NCI-H2081 (cell line): Measurements from ENCODE around the gene NEDD8.
A peak's percentile ranks its signal among the peaks of the same experiment; 100 is the strongest.
"Not testable (repeated sequence)": the region's sequence is repeated elsewhere in the genome, so short reads cannot be mapped to it uniquely, and the experiment has no call there.

Source experiments
- DNase-seq, 2 experiments: peaks; one replicate each; lab custom pipeline; 2025; lab: John Stamatoyannopoulos, UW

The NEDD8 gene

DNA sequence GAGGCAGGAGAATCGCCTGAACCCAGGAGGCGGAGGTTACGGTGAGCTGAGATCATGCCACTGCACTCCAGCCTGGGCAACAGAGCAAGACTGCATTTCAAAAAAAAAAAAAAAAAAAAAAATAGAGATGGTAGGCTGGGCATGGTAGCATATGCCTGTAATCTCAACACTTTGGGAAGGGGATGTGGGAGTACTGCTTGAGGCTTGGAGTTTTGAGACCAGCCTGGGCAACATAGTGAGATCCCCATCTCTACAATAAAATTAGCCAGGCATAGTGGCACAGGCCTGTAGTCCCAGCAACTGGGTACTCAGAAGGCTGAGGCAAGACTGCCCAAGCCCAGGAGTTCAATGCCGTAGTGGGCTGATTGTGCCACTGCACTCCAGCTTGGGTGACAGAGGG is 9.2 kb downstream of the NEDD8 start:
- not testable (repeated sequence) for DNase-seq

DNA sequence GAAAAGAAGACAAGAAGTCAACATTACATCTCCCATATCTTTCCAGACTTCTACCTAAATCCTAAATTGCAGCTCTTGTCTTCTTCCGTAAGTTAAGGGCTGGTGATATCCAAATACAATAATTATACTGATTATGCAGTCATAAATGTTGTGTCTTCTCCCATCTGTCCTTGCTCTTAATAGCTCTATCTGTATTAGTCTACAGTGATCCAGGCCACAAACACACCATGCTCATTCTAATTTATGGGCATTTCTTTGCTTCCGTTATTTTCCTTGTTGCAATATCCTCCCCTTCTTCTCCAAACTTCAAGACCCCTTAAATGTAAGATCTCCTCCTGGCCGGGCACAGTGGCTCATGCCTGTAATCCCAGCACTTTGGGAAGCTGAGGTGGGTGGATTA is 12.6 kb downstream of the NEDD8 start:
- no peak for DNase-seq

DNA sequence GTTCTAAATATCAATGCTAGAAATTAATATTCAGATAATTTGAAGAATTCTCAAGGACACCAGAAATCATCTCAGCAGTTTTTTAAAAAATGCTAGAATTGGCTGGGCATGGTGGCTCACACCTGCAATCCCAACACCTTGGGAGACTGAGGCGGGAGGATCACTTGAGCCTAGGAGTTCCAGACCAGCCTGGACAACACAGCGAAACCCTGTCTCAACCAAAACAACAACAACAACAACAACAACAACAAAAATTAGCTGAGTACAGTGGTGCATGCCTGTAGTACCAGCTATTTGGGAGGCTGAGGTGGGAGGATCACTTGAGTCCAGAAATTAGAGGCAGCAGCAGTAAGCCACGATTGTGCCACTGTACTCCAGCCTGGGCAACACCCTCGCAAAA is 13.1 kb downstream of the NEDD8 start:
- no peak for DNase-seq

DNA sequence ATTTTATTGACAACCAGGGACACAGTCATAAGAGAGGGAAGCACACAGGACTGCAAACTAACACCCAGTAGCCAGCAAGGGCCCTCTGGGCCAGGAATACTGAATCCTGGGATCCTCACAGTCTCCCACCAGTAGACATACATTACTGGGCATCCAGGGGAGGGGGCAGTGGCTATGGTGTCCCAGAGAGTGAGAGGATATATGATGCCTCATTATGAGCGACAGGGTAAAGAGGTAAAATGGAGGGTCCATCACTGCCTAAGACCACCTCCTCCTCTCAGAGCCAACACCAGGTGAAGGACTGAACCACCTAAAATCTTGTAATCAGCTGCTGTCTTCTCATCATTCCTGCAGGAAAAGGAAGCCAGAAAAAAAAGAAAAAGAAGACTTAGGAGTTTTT is 15.3 kb downstream of the NEDD8 start:
- not testable (repeated sequence) for DNase-seq

DNA sequence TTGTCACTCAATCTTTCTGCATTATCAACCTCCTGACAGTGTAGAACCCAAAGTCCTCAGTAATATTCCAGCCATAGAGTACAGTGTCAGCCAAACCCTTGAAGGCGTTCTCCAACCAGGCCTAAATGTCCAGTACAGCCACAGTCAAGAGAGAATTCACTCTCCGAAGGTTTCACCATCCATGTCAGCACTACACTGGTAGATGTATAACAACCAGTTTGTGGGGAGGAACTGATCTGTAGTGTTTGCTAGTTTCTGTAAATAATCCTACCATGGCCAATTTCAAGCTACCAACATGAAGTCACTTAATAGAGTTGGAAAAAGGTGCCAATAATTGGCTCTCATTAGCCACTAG is 15.8 kb downstream of the NEDD8 start:
- no peak for DNase-seq

DNA sequence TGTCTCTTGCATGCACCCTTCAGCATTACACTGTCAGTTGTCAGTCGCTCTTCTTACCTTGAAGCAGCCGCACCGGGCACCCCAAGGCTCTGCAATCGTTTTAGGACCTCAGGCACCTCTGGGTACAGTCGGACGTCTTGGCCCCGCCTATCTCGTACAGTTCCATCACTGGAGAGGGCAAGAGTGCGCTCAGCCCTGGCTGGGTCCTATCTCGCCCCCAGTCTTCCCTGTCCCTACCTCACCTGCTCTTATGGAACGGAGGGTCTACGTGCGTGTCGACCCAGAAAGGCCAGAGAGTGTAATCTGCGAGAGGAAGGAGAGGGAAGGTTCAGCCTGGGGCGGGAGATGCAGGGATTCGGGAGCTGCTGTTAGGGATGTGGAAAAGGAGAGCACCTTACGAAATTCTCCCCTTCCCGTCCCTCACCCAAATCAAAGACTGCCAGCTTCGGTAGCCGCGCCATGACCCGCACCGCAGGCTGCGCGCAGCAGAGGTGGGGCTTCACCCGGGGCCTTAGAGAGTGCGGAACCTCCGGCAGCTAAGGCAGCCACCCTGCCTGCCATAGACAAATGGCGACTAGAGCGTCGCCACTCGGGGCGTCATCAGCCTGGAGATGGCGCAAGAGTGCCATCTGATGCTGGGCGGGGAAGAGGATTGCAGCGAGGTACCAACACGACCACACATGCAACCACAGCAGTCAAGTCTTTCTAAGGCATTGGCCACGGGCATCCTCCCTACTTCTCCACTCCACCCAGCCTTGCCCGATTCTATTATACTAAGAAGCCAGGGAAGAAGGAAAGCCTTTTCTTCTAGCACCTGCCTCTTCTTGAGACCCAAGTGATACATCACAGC is 16.4 kb downstream of the NEDD8 start, which contains the start of gene MDP1:
TSS of gene MDP1 (minus strand) at position 572 of the 850 bp plus-strand sequence. CDS start at position 461, 111 bp downstream.
- peak; percentile 76 to 89 for DNase-seq

DNA sequence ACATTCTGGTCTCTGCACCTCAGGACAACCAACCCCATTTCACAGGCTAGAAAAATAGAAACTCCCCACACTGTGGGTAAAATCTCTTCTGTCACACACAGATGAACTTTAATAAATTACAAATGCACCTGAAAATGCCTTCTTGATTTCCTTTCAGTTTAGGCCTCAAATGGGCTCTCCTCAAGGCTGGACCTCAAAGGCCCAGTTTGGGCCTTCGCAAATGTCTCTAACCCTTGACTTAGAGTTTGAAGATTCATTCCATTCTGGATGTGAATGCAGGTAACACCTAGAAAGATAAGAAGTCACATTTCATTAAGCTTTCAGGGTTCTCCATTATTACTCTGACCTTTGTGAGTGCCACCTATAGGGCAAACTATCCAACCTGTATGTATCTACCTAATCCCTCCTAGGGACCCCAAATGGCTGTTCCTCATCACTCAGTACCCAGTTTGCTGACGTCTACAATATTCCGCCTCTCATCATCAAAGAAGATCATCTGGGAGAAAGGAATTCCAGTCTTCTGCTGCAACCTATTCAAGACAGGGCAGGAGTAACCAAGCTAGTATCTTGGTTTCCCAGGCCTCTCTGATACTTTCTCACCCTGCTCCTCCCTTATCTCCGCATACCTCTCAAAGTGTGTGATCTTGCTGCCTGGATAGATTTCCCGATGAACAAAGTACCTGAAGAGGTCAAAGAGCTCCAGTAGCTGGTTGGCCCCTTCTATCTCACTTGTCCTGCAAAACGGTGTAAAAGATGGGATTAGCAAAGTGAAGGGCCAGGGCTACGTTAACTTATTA is 18.1 kb downstream of the NEDD8 start:
- no peak for DNase-seq

DNA sequence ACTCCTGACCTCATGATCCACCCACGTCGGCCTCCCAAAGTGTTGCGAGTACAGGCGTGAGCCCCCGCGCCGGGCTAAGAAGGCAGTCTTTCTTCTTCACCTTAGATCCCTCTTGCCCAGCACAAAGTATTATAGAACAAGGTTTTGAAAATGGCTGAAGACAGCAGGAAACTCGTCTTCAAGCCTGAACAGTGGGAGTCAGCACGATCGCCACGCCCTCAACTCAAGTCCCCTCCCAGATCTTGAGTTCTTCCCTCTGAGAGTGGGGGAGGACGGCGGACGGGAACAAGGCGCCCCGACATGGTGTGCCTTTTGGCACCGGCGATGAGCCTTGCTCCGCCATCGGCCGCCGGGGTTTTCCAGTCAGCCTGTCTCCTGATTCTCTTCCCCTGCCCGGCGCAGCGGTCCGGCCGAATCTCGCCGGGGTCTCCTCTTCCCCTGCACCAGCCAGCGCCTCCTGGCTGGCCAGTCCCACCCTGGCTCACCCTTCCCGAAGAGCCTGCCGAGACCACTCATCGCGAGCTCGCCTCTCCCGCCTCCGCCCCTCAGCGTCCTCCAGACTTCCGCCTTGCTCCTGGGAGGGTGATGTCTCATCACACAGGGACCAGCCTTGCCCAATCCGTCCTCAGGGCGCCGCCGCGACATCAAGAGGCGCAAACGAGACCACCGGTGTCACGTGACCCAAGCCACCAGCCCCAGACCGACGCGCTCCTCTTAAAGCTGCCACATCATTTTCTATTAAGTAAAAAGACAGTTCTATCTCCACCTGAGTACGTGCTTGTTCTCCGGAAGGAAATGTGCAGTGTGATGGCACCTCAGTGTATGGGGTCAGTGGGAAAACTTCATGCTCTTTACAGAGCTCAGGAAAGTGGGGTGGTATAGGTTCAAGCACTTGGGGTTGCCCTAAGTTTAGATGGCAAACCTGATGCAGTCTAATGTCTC is 19.0 kb downstream of the NEDD8 start, which contains the start of gene CHMP4A:
TSS of gene CHMP4A (minus strand) at position 565 of the 942 bp plus-strand sequence. CDS start at position 516, 49 bp downstream.
- peak; percentile 93 to 96 for DNase-seq

DNA sequence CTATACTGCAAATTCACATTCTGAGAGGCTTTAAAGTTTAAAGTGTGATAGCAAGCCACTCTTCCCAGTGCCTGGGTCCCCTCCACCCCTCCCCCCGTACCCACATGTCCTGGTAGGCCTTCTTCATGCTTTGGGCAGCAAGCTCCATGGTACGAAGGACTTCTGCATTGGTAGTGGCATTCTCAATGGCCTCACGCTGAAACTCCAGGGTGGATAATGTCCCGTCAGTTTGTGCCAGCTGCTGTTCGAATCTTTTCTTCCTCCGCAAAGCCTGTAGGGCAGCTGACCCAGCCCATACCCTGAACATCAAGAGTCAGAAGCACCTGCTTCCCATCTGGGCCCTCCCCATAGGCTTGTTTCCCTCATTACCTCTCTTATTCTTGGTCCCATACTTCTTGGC is 20.9 kb downstream of the NEDD8 start:
- DNase-seq, result no peak

DNA sequence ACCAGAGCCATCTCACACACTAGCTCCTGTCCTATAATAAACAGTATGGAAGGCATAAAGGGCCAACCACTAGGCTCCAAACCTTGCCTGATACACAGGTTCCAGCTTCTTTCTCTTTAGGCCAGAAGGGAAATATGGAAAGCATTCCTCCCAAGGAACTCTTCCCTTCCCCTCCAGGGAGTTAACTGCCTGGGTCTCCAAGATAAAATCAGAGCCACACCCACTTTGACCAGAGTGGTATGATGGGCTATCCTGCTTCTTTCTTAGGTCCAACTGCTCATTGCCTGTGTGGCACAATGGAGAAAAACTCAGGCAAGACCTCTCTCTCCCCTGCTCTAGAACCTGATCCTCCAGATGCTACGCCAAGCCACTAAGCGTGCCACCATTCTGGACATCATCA is 24.5 kb downstream of the NEDD8 start:
- no peak for DNase-seq

DNA sequence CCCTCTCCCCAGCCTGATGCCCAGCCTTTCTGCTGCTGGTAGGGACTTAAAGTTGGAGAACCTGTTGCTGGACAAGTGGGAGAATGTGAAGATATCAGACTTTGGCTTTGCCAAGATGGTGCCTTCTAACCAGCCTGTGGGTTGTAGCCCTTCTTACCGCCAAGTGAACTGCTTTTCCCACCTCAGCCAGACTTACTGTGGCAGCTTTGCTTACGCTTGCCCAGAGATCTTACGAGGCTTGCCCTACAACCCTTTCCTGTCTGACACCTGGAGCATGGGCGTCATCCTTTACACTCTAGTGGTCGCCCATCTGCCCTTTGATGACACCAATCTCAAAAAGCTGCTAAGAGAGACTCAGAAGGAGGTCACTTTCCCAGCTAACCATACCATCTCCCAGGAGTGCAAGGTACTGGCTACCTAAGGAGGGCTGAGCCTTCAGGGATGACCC is 25.0 kb downstream of the NEDD8 start:
- DNase-seq, result no peak

DNA sequence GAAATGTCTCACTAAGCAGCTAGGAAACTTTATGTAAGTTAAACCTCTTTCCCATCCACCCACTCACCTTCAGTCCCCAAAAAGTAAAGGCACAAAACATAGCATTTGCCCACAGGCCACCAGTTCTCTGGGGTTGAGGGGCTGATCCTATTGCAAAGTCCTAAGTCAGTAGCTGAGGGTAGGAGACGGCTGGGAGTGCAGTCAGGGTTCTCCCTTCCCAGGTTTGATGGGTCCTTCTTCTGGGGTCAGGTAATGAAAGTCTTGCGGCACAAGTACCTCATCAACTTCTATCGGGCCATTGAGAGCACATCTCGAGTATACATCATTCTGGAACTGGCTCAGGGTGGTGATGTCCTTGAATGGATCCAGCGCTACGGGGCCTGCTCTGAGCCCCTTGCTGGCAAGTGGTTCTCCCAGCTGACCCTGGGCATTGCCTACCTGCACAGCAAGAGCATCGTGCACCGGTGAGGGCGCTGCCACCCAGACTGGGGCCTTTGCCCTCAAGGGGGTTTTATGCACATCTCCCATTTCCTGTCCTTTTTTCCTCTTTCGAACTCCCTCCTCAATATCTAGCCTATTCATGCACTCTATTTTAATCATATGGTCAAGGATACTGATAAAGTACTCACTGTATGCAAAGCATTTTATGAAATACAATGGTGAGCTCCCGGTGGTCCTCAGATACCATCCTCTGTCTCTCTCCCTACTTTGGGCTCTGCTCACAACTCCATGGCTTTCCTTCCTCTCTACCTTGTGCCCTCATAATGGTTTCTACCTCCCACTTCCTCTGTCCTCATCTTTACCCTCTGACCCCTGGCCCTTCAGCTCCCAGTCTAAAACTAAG is 25.7 kb downstream of the NEDD8 start:
- DNase-seq, result no peak

DNA sequence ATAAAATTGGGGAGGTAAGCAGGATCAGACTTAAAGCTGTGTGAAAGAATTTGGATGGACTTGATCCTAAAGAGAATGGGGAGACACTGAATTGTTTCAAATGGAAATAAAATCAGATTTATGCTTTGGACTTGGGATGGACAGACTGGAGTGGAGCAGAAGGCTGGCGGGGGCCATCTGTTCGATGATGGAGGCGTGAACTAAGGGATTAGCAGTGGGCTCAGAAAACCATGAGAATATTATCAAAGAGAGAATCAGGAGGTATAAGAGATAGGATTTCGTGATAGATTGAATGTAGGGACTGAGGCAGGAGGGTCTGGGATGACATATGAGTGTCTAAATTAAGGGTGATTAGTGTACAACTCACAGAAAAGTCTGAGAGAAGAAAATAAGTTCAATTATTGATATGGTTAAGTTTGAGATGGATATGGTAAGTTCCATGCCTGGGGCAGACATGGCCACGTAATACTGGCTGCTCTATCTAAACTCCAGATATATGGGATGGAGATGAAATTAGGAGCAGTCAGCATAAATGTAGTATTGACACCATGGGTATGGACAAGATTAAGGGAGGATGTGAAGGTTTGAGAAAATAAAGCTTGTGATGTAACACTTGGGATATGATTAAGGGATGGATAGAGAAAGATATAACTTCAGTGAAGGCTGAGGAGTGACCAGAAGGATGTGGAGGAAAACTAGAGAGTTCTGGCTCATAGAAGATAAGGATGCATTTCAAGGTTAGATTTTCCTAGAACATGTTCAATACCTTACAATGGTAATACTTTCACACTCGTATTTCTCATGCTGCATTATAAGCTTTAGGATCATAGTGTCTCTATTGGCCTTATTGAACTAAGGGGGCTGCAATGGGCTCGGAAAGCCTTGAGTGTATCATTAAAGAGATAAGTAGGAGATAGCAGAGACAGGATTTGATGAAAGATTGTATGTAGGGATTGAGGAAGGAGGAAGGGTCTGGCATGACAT is 27.7 kb downstream of the NEDD8 start:
- DNase-seq, result no peak

DNA sequence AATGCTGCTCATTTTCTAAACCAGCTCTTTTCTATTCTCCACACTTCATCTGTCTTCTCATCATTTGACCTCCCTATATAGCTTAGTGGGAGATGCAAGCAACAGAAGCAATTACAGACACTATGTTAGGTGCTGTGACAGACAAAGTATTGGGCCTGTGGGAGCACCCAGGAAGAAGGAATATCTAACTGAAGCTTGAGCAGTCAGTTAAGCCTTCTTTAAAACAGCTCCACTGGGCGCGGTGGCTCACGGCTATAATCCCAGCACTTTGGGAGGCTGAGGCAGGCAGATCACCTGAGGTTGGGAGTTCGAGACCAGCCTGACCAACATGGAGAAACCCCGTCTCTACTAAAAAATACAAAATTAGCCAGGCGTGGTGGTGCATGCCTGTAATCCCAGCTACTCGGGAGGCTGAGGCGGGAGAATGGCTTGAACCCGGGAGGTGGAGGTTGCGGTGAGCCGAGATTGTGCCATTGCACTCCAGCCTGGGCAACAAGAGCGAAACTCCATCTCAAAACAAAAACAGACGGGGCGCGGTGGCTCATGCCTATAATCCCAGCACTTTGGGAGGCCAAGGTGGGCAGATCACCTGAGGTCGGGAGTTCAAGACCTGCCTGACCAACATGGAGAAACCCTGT is 28.8 kb downstream of the NEDD8 start:
- not testable (repeated sequence) for DNase-seq

DNA sequence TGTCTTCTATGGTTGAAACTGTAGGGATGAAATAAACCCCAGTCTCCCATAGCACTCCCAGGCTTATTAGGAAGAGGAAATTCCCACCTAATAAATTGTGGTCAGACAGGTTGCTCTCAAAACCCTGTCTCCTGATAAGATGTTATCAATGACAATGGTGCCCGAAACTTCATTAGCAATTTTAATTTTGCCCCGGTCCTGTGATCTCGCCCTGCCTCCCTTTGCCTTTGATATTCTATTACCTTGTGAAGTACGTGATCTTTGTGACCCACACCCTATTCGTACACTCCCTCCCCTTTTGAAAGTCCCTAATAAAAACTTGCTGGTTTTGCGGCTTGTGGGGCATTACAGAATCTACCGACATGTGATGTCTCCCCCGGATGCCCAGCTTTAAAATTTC is 29.6 kb downstream of the NEDD8 start:
- not testable (repeated sequence) for DNase-seq

DNA sequence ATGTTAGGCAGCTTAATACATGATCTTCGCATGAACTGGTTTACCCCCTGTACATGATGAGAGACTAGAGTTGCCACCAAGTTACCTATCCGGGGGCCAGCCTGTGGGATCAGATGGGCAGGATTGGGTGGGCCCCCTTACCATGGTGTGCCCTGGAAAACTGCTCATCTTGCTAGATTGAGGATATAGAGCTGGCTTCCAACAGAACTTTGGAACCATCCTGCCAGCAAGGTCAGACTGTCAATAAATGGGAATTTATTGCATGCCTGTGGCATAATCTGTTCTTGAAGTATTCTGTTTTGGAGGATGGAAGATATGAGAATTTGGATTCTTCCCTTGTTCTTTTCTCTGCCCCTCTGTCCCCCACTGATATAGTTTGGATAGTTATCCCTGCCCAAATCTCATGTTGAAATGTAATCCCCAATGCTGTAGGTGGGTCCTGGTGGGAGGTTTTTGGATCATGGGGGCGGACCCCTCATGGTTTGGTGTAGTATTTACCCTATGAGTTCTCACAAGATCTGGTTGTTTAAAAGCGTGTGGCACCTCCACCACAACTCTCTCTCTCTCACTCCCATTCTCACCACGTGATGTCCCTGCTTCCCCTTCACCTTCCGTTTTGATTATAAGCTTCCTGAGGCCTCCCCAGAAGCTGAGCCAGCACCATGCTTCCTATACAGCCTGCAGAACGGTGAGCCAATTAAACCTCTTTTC is 33.2 kb downstream of the NEDD8 start:
- no peak for DNase-seq

DNA sequence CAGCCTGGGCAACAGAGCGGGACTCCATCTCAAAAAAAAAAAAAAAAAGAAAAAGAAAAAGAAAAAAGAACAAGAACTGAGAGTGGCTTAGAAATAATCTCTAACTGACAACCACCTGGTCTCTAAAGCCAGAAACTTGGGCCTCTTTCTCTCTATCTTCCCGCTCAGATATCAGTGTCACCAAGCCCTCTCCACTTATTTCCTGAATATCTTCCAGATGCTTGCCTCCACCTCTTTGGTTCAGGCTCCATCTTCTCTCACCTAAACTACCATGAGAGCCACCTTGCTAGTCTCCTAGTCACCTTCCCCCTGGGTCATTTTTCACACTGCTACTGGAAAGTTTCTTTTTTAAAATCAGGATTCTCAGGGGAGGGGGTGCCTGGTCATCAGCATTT is 35.1 kb downstream of the NEDD8 start:
- no peak for DNase-seq
